Kidney epithelial cell (primary cell): ENCODE data around the gene SNRK. TPM values are rescaled to one million over a fixed set of nuclear protein-coding genes. Genes with fewer than 3 reads are reported as not detected.

ENCODE experiments used
- DNase-seq: peaks from one replicate; pipeline ENCODE4 v3.0.0-alpha.2; 2010; ENCODE audit warnings: low read depth
- H3K27me3 ChIP-seq: 2 replicates; pipeline ENCODE4 v1.6.0; 2011; ENCODE audit warnings: low read length; ENCODE audit not compliant: control insufficient read depth, insufficient read depth
- H3K36me3 ChIP-seq: 2 replicates; pipeline ENCODE4 v1.5.1; 2011; ENCODE audit warnings: low read length; ENCODE audit not compliant: control insufficient read depth, insufficient read depth
- H3K4me3 ChIP-seq: 2 replicates; pipeline ENCODE4 v1.5.1; 2011; ENCODE audit warnings: low read depth, mild to moderate bottlenecking, control low read depth, low read length
- CTCF ChIP-seq: IDR thresholded peaks from 2 replicates; pipeline ENCODE4 v1.5.1; 2011; ENCODE audit warnings: mild to moderate bottlenecking, moderate library complexity, low read length, control low read depth, inconsistent platforms; ENCODE audit not compliant: insufficient read depth, poor library complexity, severe bottlenecking
- total RNA-seq: library from RNA; depleted of rRNA; stranded (reverse); fragments of >200 nt; gene quantifications from 2 replicates; pipeline ENCODE4 v1.2.3, GENCODE V29; 2015

The SNRK gene
- total RNA-seq, 1 donor from 2014 or later, result 25.0 TPM

DNA sequence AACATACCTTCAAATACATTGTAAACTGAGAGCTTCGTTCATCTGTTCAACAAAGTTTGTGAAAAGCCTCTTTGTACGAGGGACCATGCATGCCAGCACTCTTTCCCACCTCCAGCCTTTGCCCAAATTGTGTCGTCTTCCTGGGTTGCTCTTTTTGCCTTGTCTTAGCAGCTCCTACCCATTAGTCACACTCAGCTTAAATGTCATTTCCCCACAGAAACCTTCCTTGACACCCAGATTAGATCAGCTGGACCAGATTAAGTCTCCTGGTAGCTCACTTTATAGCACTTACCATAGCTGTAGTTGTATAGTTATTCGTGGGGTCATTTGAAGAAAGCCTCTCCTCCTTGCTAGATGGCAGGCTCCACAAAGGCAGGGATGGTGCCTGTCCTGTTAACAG is 24.1 kb upstream of the SNRK start:
- no peaks in the 10 kb centered on the region for H3K27me3 ChIP-seq
- no peaks in the 10 kb centered on the region for H3K36me3 ChIP-seq
- no peak for DNase-seq
- TF ChIP-seq CTCF, result no peak
- H3K4me3 ChIP-seq, result no peak overlapping the region

GRCh38 chr3:43266451-43266850 is 19.9 kb upstream of the SNRK start:
- no peaks in the 10 kb centered on the region for H3K36me3 ChIP-seq
- no peaks in the 10 kb centered on the region for H3K27me3 ChIP-seq
- no peak for TF ChIP-seq CTCF

GRCh38 chr3:43266995-43267394 is 19.3 kb upstream of the SNRK start:
- no peak for TF ChIP-seq CTCF
- DNase-seq, result no peak
- Histone ChIP-seq H3K4me3 (no peak overlapping the region), H3K27me3 (no peaks in the 10 kb centered on the region), H3K36me3 (no peaks in the 10 kb centered on the region)

More at GRCh38 chr3:43266451-43266850, 19.9 kb upstream of the SNRK start:
- H3K4me3 ChIP-seq, result no peak overlapping the region
- DNase-seq, result no peak

- H3K4me3 ChIP-seq, result no peak overlapping the region
- DNase-seq, result no peak
- no peak for TF ChIP-seq CTCF
These were observed 17.7 kb upstream of the SNRK start for GRCh38 chr3:43268636-43269035.

GRCh38 chr3:43270078-43270477 is 16.3 kb upstream of the SNRK start:
- Histone ChIP-seq H3K27me3 (no peaks in the 10 kb centered on the region), H3K4me3 (no peak overlapping the region), H3K36me3 (no peaks in the 10 kb centered on the region)
- no peak for TF ChIP-seq CTCF
- no peak for DNase-seq

More at GRCh38 chr3:43268636-43269035, 17.7 kb upstream of the SNRK start:
- H3K36me3 ChIP-seq, result no peaks in the 10 kb centered on the region
- no peaks in the 10 kb centered on the region for H3K27me3 ChIP-seq

DNA sequence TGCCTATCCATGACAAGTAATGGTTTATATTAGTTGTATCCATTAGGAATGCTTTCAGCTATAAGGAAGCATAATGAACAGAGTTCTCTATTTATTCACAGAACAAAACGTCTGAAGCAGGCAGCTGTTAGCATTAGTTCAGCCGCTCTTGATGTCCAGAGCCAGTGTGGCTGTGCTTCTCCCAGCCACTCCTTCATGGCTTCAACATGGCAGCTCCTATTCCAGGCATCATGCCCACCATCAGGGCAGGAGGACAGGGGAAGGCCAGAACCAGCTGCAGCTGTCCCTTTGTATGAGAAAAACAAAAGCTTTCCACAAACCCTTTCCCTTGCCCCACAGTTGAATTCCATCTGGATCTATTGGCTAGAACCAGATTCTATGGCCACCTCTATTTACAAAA is 12.9 kb upstream of the SNRK start:
- no peak for TF ChIP-seq CTCF
- no peak for DNase-seq
- Histone ChIP-seq H3K36me3 (no peaks in the 10 kb centered on the region), H3K27me3 (no peaks in the 10 kb centered on the region), H3K4me3 (no peak overlapping the region)
